ENCODE data around the gene KBTBD7. TPM values are rescaled to one million over a fixed set of nuclear protein-coding genes. Genes with fewer than 3 reads are reported as not detected.

KBTBD7 gene
- total and polyA plus RNA-seq, 9 of the 15 experiments (the other 6 are each of a cell fraction or from before 2014, with no cell fraction given): 1.8 to 4.4 (median 3.3) TPM

DNA sequence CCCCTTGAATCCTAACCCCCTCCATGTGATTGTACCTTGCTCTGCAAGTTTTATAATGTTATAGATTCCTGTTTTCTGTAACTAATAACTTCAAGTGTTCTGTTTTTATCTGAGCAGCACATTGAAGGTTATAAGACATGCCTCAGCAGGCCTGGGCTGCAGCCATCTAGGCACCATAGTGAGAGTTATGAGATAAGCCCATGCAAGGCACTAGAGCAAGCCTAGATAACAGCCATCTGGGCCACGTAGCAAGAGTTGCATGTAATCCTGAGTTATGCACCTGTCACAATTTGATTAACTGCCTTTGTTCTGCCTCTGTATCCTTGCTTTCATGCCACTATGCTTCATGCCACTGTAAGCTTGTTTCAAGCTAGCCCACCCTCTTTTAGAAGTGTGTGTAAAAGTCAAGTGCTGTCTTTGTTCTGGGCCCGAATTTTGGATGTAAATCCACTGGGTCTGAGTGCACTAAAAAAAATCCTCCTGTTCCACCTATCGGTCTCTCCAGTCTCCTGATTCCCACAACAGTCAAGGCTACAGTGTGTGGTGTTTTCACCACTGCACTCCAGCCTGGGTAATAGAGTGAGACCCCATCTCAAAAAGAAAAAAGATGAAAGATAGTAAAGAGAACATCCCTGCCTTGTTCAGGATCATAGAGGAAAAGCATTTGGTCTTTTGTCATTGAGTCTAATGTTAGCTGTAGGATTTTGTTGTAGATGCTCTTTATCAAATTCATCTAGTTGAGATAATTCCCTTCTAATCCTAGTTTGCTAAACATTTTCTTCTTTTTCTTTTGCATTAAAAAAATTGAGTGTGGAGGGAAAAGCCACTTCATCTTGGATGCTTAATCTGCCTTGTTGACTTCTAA, 45.7 kb downstream of the KBTBD7 start (continued):
- TF ChIP-seq, protein P1, sequence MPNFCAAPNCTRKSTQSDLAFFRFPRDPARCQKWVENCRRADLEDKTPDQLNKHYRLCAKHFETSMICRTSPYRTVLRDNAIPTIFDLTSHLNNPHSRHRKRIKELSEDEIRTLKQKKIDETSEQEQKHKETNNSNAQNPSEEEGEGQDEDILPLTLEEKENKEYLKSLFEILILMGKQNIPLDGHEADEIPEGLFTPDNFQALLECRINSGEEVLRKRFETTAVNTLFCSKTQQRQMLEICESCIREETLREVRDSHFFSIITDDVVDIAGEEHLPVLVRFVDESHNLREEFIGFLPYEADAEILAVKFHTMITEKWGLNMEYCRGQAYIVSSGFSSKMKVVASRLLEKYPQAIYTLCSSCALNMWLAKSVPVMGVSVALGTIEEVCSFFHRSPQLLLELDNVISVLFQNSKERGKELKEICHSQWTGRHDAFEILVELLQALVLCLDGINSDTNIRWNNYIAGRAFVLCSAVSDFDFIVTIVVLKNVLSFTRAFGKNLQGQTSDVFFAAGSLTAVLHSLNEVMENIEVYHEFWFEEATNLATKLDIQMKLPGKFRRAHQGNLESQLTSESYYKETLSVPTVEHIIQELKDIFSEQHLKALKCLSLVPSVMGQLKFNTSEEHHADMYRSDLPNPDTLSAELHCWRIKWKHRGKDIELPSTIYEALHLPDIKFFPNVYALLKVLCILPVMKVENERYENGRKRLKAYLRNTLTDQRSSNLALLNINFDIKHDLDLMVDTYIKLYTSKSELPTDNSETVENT (CRISPR knock-in tag; IDR thresholded peaks at IDR 0.05): no peak
- TF ChIP-seq CBFA2T2 (conservative IDR thresholded peaks at IDR 0.05) (peak; percentile 69), ATF1 (CRISPR knock-in tag; IDR thresholded peaks at IDR 0.05) (no peak), ATF1 (tag; IDR thresholded peaks at IDR 0.05) (0 out of 2 replicates have a peak, but pooled peaks have one; percentile 19), MEIS2 (IDR thresholded peaks at IDR 0.05; ENCODE audit: partially characterized antibody) (peak; percentile 52), KAT8 (IDR thresholded peaks at IDR 0.05; ENCODE audit: low read depth) (no peak), FOSL1 (tag; conservative IDR thresholded peaks at IDR 0.05) (no peak), SUPT5H (IDR thresholded peaks at IDR 0.05) (no peak), GATA2 (CRISPR knock-in tag; IDR thresholded peaks at IDR 0.05) (0 out of 2 replicates have a peak, but pooled peaks have one; percentile 15), YY1 (IDR thresholded peaks at IDR 0.05; ENCODE audit: borderline replicate concordance in 1 of 3, control insufficient read depth in 1 of 3, extremely low read depth in 1 of 3, insufficient read depth in 3 of 3, insufficient read length in 1 of 3, insufficient replicate concordance in 2 of 3, low read depth in 1 of 3, low read length in 2 of 3) (no peak), NFE2L1 (tag; IDR thresholded peaks at IDR 0.05; ENCODE audit: borderline replicate concordance, low read depth) (no peak), RCOR1 (IDR thresholded peaks at IDR 0.05; ENCODE audit: borderline replicate concordance in 1 of 2, low read depth in 2 of 2, low read length in 2 of 2) (0 out of 4 replicates have a peak, but pooled peaks of 1 of the 2 experiments have one; percentile 8), ELF2 (CRISPR knock-in tag; IDR thresholded peaks at IDR 0.05) (no peak), MYBL2 (IDR thresholded peaks at IDR 0.05; ENCODE audit: low read depth) (no peak), MYBL2 (CRISPR knock-in tag; IDR thresholded peaks at IDR 0.05; ENCODE audit: borderline replicate concordance) (no peak)
- TF ChIP-seq, protein P2, sequence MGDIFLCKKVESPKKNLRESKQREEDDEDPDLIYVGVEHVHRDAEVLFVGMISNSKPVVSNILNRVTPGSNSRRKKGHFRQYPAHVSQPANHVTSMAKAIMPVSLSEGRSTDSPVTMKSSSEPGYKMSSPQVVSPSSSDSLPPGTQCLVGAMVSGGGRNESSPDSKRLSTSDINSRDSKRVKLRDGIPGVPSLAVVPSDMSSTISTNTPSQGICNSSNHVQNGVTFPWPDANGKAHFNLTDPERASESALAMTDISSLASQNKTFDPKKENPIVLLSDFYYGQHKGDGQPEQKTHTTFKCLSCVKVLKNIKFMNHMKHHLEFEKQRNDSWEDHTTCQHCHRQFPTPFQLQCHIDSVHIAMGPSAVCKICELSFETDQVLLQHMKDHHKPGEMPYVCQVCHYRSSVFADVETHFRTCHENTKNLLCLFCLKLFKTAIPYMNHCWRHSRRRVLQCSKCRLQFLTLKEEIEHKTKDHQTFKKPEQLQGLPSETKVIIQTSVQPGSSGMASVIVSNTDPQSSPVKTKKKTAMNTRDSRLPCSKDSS (IDR thresholded peaks at IDR 0.05; ENCODE audit: low read depth, partially characterized antibody): peak; percentile 97
- TF ChIP-seq, protein P3, sequence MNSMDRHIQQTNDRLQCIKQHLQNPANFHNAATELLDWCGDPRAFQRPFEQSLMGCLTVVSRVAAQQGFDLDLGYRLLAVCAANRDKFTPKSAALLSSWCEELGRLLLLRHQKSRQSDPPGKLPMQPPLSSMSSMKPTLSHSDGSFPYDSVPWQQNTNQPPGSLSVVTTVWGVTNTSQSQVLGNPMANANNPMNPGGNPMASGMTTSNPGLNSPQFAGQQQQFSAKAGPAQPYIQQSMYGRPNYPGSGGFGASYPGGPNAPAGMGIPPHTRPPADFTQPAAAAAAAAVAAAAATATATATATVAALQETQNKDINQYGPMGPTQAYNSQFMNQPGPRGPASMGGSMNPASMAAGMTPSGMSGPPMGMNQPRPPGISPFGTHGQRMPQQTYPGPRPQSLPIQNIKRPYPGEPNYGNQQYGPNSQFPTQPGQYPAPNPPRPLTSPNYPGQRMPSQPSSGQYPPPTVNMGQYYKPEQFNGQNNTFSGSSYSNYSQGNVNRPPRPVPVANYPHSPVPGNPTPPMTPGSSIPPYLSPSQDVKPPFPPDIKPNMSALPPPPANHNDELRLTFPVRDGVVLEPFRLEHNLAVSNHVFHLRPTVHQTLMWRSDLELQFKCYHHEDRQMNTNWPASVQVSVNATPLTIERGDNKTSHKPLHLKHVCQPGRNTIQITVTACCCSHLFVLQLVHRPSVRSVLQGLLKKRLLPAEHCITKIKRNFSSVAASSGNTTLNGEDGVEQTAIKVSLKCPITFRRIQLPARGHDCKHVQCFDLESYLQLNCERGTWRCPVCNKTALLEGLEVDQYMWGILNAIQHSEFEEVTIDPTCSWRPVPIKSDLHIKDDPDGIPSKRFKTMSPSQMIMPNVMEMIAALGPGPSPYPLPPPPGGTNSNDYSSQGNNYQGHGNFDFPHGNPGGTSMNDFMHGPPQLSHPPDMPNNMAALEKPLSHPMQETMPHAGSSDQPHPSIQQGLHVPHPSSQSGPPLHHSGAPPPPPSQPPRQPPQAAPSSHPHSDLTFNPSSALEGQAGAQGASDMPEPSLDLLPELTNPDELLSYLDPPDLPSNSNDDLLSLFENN (IDR thresholded peaks at IDR 0.05; ENCODE audit: low read depth in 2 of 2, low read length in 2 of 2): no peak
- TF ChIP-seq, protein P4, sequence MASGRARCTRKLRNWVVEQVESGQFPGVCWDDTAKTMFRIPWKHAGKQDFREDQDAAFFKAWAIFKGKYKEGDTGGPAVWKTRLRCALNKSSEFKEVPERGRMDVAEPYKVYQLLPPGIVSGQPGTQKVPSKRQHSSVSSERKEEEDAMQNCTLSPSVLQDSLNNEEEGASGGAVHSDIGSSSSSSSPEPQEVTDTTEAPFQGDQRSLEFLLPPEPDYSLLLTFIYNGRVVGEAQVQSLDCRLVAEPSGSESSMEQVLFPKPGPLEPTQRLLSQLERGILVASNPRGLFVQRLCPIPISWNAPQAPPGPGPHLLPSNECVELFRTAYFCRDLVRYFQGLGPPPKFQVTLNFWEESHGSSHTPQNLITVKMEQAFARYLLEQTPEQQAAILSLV (tag; IDR thresholded peaks at IDR 0.05): no peak
